PFSK-1 (cell line): ENCODE measurements around the gene CFLAR.

Experiments
- FOXP2 ChIP-seq: optimal IDR thresholded peaks from 2 replicates; pipeline ENCODE3; 2011; ENCODE audit warnings: borderline replicate concordance, control low read depth, inconsistent platforms; ENCODE audit not compliant: insufficient read depth; ENCODE audit errors: extremely low read length, extremely low read depth
- POLR2AphosphoS5 ChIP-seq: IDR thresholded peaks from 2 replicates; pipeline ENCODE4 v1.6.1; 2012; ENCODE audit warnings: low read depth, mild to moderate bottlenecking, control low read depth, low read length, moderate library complexity
- REST ChIP-seq, 2 experiments: IDR thresholded peaks; 2 replicates each; pipeline versions ENCODE4 v1.6.1 to v1.8.0; 2011 to 2012; ENCODE audit warnings: low read depth in 2 of 2, low read length in 2 of 2, control low read depth in 1 of 2, inconsistent platforms in 1 of 2, mild to moderate bottlenecking in 1 of 2, moderate library complexity in 1 of 2; ENCODE audit not compliant: insufficient read depth in 1 of 2
- SIN3A ChIP-seq: IDR thresholded peaks from 2 replicates; pipeline ENCODE4 v1.6.1; 2012; ENCODE audit warnings: mild to moderate bottlenecking, low read length, moderate library complexity, borderline replicate concordance; ENCODE audit not compliant: insufficient read depth
- TAF1 ChIP-seq: IDR thresholded peaks from 2 replicates; pipeline ENCODE4 v1.6.1; 2012; ENCODE audit warnings: low read length, control low read depth, borderline replicate concordance; ENCODE audit not compliant: insufficient read depth

CFLAR gene

GRCh38 chr2:201138401-201138970, 22.5 kb downstream of the CFLAR start:
- no peak for TF ChIP-seq SIN3A

GRCh38 chr2:201139836-201140604, 24.1 kb downstream of the CFLAR start:
- TF ChIP-seq REST (IDR thresholded peaks at IDR 0.05; ENCODE audit: insufficient read depth in 1 of 2, low read depth in 2 of 2, low read length in 2 of 2) (no peak), SIN3A (no peak), TAF1 (no peak), FOXP2 (no peak)

DNA sequence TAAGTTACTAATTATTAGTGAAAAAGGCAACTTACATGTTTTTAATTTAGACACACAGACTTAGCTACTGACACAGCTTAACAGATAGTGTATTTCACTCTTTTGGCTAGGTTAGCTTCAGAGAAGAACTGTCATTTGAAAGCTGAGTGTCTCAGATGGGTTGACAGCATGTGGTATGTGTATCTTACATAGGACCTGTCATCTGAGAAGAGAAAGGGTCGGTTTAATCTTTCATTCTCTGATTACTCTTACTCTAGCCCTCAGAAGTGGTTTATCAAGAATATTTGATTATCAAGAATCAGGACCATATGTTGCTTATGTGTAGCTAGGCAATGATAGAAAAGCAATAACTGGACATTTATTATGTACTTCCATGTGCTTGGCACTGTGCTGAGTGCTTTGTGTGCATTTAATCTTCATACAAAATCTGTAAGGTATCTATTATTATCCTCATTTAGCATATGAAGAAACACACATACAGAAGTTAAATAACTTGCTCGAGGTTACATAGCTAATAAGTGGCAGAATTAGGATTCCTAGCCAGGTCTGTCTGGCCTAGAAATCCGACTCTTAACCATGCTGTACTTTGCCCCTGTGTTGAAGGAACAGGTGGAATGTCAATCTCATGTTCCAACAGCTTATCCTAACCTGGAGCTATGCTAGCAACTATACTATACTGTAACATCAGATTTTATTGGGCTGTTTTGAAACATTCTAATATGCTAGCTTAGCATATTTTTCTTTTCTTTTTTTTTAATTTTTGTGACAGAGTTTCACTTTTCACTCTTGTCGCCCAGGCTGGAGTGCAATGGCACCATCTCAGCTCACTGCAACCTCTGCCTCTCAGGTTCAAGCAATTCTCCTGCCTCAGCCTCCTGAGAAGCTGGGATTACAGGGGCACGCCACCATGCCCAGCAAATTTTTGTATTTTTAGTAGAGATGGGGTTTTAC, 28.4 kb downstream of the CFLAR start:
- TF ChIP-seq REST (IDR thresholded peaks at IDR 0.05; ENCODE audit: insufficient read depth in 1 of 2, low read depth in 2 of 2, low read length in 2 of 2) (no peak), FOXP2 (no peak), TAF1 (no peak), POLR2AphosphoS5 (no peak), SIN3A (no peak)

- TF ChIP-seq REST (IDR thresholded peaks at IDR 0.05; ENCODE audit: insufficient read depth in 1 of 2, low read depth in 2 of 2, low read length in 2 of 2) (no peak), FOXP2 (no peak), SIN3A (no peak), POLR2AphosphoS5 (no peak), TAF1 (no peak)
These were observed 32.5 kb downstream of the CFLAR start for GRCh38 chr2:201148434-201148990.

DNA sequence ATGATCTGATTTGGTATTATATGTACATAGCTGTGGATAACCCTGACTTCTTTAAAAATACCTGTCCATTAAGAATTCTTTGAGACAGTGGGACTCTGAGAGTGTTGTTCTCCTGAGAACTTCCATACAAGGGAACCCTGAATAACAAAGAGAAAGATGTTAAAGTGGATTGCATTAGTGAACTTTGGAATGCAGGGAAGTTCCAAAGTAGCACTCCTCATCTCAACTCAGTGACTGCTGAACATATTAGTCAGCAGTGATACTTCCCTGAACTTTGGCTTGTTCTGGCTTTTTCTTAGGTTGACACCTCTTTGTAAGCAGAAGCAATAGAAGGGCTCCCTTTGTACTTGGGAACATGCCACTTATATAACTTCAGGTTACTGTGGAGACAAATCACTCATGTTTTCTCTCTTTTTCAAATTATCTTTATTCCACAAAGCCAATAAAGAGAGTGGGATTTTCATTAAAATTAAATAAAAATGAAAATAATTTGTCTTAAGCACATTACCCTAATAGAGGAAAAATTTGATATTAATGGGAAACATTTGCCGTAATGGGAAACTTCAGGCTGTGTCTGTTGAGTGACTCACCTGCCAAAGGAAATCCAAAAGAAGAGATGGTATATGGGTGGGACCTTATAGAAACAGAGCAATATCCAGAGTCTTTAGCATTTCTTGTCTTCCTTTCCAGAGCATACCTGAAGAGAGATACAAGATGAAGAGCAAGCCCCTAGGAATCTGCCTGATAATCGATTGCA, 33.3 kb downstream of the CFLAR start:
- TF ChIP-seq REST (IDR thresholded peaks at IDR 0.05; ENCODE audit: insufficient read depth in 1 of 2, low read depth in 2 of 2, low read length in 2 of 2) = no peak
- TF ChIP-seq POLR2AphosphoS5 = no peak
- no peak for TF ChIP-seq SIN3A
- TF ChIP-seq TAF1 = no peak
- no peak for TF ChIP-seq FOXP2
